ENCODE data around the gene UBE3D.
"Not testable (repeated sequence)": the region's sequence is repeated elsewhere in the genome, so short reads cannot be mapped to it uniquely, and the experiment has no call there.

The UBE3D gene

GRCh38 chr6:82872185-82872584 lies 193.5 kb downstream of the UBE3D start:
- no peak for DNase-seq (ENCODE audit: low read depth)

- DNase-seq (ENCODE audit: low read depth): no peak
Measured at GRCh38 chr6:82870582-82871172, 195.0 kb downstream of the UBE3D start.

GRCh38 chr6:82869493-82869892 lies 196.1 kb downstream of the UBE3D start:
- DNase-seq (ENCODE audit: low read depth): no peak

- no peak for DNase-seq (ENCODE audit: low read depth)
Measured at GRCh38 chr6:82867946-82868345, 197.7 kb downstream of the UBE3D start.

GRCh38 chr6:82866446-82866845 lies 199.2 kb downstream of the UBE3D start:
- no peak for DNase-seq (ENCODE audit: low read depth)

GRCh38 chr6:82865461-82865860 lies 200.2 kb downstream of the UBE3D start:
- no peak for DNase-seq (ENCODE audit: low read depth)

- no peak for DNase-seq (ENCODE audit: low read depth)
Measured at GRCh38 chr6:82863781-82864180, 201.9 kb downstream of the UBE3D start.

- no peak for DNase-seq (ENCODE audit: low read depth)
Measured at GRCh38 chr6:82862543-82862942, 203.1 kb downstream of the UBE3D start.

- no peak for DNase-seq (ENCODE audit: low read depth)
Measured at GRCh38 chr6:82861121-82861520, 204.5 kb downstream of the UBE3D start.

GRCh38 chr6:82856077-82856476 lies 209.6 kb downstream of the UBE3D start:
- not testable (repeated sequence) for DNase-seq (ENCODE audit: low read depth)

GRCh38 chr6:82852904-82853303 lies 212.7 kb downstream of the UBE3D start:
- not testable (repeated sequence) for DNase-seq (ENCODE audit: low read depth)

GRCh38 chr6:82843291-82843885 lies 222.3 kb downstream of the UBE3D start:
- DNase-seq (ENCODE audit: low read depth): no peak

GRCh38 chr6:82842721-82843120 lies 222.9 kb downstream of the UBE3D start:
- DNase-seq (ENCODE audit: low read depth): no peak
